GM15510 (cell line): ENCODE measurements around the gene KXD1.

Experiments
- POLR2A ChIP-seq: IDR thresholded peaks from 3 replicates; pipeline ENCODE4 v1.6.1; 2011; ENCODE audit warnings: borderline replicate concordance; ENCODE audit not compliant: insufficient read length; ENCODE audit errors: extremely low read depth

The KXD1 gene

GRCh38 chr19:18526316-18526715 lies 31.4 kb upstream of the KXD1 start:
- no peak for TF ChIP-seq POLR2A

GRCh38 chr19:18529782-18530181 lies 27.9 kb upstream of the KXD1 start:
- no peak for TF ChIP-seq POLR2A

- TF ChIP-seq POLR2A = no peak
These were observed 26.2 kb upstream of the KXD1 start for GRCh38 chr19:18531485-18531884.

GRCh38 chr19:18532168-18532890 lies 25.3 kb upstream of the KXD1 start:
- TF ChIP-seq POLR2A = no peak

- no peak for TF ChIP-seq POLR2A
These were observed 24.6 kb upstream of the KXD1 start for GRCh38 chr19:18533058-18533457.

- TF ChIP-seq POLR2A = no peak
These were observed 21.2 kb upstream of the KXD1 start for GRCh38 chr19:18536475-18536874.

- no peak for TF ChIP-seq POLR2A
These were observed 20.2 kb upstream of the KXD1 start for GRCh38 chr19:18537431-18537830.

GRCh38 chr19:18538115-18538514 lies 19.6 kb upstream of the KXD1 start:
- TF ChIP-seq POLR2A = no peak

GRCh38 chr19:18539372-18539771 lies 18.3 kb upstream of the KXD1 start:
- TF ChIP-seq POLR2A = no peak

- no peak for TF ChIP-seq POLR2A
These were observed 16.2 kb upstream of the KXD1 start for GRCh38 chr19:18541258-18541991.

GRCh38 chr19:18541992-18542940 lies 15.4 kb upstream of the KXD1 start:
- no peak for TF ChIP-seq POLR2A

- no peak for TF ChIP-seq POLR2A
These were observed 14.5 kb upstream of the KXD1 start, which contains the start of gene FKBP8 for GRCh38 chr19:18542941-18543813. FKBP8 (minus strand) TSS chr19:18543573; CDS start chr19:18541970, 1,603 bp downstream.

GRCh38 chr19:18543814-18544475 lies 13.7 kb upstream of the KXD1 start:
- peak; percentile 35 for TF ChIP-seq POLR2A
